Mesenteric fat pad (tissue), 1 donor: ENCODE results near the gene MIA. TPM values are rescaled to one million over a fixed set of nuclear protein-coding genes. Genes with fewer than 3 reads are reported as not detected.
"Not testable (repeated sequence)": the region's sequence is repeated elsewhere in the genome, so short reads cannot be mapped to it uniquely, and the experiment has no call there.

Experiments
- DNase-seq: peaks from one replicate; pipeline ENCODE4 v3.0.0-alpha.2; 2020; ENCODE audit warnings: low spot score
- long read RNA-seq: library from polyadenylated mRNA; unstranded; transcript quantifications from one replicate; pipeline ENCODE4 v2.0.0, GENCODE V29; 2020
- total RNA-seq: library from RNA; stranded (reverse); fragmentation: NEBNext Ultra II Directional; extraction: Animal tissue kit (Norgen Biotek cat#: 25700); gene quantifications from one replicate; pipeline ENCODE4 v1.2.1, GENCODE V29; 2021
- donor health status: DM: yes; HTN: yes; CAD: no.

Gene MIA
- not detected for total RNA-seq
- long read RNA-seq = 0 reads

DNA sequence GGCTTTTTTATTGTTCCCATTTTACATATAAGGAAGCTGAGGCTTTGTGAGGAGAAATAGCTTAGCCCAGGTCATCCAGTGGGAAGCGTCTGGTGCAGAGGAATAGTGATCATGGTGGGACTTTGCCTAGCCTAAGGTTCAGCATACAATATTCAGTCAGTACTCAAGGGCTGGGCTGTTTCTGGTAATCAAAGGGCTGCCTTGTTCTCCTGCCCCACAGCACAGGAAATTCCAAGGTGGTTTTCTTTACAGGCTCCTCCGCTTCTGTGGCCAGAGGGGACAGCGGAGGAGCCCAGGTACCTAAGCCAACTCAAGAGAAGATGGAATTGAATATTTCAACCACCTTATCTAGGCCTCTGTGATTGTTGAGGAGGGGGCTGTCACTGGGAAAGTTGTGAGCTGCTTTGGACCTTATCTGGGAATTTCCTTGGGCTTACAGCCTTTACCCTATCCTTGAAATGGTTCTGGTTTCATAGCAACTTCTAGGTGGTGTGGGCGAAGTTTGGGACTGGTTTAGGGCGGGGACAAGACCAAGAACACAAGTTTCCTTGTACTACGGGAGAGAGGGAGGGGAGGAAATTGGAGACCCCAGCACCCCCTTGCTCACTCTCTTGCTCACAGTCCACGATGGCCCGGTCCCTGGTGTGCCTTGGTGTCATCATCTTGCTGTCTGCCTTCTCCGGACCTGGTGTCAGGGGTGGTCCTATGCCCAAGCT is at the start of gene MIA:
MIA (plus strand) TSS at position 606 of the 716 bp plus-strand sequence; CDS start at position 628, 22 bp downstream.
- DNase-seq = no peak

DNA sequence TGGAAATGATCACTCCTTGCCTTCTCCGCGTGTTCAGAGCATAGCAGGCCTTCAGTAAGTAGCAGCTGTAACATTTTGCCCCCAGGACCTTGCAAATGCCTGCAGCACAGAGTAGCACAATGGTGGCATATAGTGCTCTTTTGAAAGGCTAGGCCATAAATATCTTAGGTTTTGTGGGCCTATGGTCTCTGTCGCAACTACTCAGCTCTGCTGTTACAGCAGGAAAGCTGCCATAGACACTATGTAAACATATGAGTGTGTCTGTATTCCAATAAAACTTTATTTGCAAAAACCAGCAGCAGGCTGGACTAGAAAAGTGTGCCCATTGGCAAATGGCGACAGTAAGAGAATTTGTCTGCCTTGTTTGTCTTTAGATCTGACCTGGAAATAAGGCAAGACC is 49.0 kb upstream of the MIA start:
- no peak for DNase-seq

DNA sequence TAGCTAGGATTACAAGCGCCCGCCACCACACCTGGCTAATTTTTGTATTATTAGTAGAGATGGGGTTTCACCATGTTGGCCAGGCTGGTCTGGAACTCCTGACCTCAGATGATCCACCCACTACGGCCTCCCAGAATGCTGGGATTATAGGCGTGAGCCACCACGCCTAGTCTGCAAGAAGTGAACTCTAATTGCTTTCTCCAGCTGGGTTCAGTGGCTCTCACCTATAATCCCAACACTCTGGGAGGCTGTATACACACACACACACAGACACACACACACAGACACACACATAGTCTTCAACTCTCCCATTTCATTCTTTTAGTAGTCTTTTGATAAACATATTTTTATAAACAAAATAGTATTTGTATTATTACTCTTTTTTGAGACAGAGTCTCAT is 45.3 kb upstream of the MIA start:
- DNase-seq = not testable (repeated sequence)

DNA sequence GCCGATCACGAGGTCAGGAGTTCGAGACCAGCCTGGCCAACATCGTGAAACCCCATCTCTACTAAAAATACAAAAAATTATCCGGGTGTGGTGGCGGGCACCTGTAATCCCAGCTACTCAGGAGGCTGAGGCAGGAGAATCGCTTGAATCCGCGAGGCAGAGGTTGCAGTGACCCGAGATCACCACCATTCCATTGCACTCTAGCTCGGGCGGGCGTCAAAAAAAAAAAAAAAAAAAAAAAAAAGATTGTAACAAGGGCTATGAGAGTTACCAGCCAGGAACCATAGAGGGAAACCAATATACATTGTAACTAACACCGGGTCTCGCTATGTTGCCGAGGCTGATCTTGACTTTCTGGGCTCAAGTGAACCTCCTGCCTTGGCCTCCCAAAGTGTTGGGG is 43.0 kb upstream of the MIA start:
- DNase-seq = not testable (repeated sequence)

DNA sequence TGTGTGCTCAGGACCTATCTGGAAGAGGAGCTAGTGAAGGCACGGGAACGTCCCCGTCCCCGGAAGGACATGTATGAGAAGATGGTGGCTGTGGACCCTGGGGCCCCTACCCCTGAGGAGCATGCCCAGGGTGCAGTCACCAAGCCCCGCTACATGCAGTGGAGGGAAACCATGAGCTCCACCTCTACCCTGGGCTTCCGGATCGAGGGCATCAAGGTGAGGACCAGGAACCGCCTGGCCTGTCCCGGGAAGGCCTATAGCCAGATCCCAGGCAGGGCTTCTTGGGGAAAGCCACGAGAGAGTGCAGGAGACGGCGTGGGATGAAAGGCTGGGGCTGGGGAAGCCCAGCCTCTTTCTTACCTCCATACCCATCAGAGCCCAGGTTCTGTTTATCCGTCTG is 42.2 kb upstream of the MIA start:
- DNase-seq = no peak

DNA sequence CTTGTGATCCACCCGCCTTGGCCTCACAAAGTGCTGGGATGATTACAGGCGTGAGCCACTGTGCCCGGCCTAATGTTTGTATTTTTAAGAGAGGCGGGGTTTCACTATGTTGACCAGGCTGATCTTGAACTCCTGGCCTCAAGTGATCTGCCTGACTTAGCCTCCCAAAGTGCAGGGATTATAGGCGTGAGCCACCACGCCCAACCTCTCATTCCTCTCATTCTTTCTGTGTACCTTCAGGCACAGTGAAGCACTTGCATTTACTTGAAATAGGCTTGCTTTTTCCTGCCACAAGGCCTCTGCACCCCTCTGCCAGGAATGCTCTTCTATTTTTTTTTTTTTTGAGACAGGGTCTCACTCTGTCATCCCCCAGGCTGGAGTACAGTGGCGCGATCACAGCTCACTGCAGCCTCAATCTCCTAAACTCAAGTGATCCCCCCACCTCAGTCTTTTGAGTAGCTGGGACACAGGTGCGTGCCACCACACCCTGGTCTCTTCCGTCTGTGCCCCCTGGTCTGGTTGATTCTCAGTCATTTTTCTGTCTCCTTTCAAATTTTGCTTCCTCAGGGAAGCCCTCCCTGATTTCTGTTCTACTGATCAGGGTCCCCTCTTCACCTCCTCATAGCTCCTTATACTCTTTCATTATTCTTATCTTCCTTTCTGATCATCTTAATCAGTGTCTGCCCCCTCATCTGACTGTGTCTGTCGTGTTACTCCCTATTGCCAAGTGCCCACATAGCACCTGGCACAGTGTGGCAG is 40.1 kb upstream of the MIA start:
- no peak for DNase-seq

DNA sequence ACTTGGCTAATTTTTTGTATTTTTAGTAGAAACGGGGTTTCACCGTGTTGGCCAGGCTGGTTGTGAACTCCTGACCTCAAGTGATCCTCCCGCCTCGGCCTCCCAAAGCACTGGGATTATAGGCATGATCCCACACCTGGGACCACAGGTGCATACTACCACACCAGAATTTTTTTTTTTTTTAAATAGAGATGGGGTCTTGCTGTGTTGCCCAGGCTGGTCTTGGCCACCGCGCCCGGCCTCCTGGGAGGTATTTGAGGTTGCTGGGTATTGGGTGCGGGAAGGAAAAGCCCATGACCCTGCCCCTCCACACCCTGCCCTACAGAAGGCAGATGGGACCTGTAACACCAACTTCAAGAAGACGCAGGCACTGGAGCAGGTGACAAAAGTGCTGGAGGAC is 38.7 kb upstream of the MIA start:
- DNase-seq = no peak

DNA sequence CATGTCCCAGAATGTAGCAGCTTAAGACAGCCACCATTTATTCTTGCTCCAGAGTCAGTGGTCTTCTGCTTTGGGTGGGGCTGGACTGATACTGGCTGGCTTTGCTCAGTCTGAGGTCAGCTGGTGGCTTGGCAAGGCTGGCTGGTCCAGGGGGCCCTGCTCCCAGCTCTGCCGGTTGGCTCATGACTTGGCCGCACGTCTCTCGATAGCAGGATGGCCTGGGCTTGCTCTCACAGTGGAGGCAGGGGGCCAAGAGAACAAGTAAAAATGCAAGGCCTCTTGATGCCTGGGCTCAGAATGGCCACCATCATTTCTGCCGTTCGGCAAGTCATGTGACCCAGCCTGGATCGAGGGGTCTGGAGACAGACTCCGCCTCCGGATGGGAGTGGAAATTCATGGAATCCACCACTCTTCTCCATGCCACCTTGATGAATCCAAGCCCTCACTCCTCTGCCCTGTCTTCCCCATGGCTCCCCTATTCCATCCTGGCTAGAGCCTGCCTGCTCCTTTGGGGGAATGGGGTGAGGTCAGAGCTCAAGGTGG is 38.1 kb upstream of the MIA start:
- no peak for DNase-seq

DNA sequence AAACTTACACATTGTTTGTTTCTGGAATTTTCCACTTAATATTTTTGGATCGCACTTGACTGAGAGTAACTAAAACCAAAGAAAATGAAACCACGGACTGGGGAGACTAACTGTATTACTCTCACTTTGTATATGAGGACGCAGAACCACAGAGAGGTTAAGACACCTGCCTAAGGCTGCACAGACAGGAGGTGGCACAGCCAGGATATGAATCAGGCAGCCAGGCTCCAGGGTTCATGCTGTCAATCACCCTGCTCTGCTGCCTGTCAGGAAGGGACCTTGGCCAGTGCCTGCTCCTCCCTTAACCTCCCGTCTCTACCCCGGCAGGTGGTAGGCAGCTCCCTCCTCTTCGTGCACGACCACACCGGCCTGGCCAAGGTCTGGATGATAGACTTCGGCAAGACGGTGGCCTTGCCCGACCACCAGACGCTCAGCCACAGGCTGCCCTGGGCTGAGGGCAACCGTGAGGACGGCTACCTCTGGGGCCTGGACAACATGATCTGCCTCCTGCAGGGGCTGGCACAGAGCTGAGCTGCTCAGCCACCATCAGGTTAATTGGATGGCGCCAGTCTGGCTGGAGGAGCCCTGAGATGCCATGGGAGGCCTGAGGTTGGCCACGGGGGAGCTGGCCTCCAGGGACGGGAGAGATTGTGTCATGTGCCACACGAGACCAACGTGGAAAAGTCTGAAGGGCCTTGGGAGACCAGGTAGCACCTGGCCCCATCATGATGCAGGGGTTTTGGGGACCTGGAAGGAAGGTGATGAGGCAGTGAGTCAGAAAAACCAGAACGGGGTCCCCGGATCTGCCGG is 36.1 kb upstream of the MIA start:
- no peak for DNase-seq

DNA sequence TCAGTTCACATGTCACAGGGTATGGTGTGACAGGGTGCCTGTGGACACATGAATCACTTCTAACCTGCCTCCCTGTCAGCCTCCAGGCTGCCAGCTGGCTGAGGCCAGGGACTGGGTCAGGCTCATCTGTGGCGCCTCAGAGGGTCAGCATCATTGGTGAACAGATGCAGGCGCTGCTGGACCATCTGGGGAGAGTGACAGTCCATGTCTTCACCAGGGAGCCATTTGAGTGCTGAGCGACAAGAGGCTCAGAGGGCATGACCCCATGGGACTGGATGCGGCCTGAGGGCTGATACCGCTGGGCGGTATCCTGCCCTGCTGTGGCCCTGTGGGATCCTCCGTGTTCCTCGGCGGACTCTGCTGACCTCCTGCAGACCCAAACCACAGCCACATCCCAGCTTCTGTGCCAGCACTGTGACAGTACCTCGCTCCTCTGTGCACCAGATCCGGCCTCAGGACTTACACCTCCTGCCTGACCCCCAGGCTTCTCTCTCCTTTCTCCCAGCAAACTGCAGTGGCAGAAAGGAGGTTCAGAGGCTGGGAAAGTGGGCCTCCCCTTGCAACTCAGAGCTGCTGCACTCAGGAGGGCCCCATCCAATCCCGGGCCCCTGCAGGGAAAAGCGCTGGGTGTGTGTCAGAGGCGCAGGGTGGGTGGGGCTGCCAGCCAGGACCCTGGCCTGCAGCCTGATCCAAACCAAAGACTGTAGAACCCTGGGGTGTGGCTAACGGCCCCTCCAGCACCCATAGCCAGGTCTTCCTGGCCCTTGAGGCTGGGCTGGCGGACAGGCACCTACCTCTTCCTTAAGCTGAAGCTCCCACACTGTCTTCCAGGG is 35.2 kb upstream of the MIA start:
- no peak for DNase-seq

DNA sequence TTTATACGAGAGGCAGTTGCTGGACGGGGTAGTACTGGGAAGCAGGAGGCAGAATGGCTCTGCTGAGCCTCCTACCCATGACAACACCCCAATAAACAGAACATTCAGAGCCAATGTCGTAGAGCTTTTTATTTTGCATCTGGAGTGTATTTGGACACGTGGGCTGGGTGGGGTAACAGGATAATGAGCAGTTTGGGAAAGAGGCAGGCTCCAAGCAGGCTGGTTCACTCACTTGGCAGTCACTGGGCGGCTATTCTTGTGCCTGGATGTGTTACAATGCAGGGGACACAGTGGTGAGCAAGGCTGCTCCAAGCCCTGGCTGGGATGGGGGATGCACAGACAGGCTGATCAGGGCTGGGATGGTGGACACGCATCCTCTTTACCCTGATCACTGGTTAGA is 34.6 kb upstream of the MIA start:
- no peak for DNase-seq

DNA sequence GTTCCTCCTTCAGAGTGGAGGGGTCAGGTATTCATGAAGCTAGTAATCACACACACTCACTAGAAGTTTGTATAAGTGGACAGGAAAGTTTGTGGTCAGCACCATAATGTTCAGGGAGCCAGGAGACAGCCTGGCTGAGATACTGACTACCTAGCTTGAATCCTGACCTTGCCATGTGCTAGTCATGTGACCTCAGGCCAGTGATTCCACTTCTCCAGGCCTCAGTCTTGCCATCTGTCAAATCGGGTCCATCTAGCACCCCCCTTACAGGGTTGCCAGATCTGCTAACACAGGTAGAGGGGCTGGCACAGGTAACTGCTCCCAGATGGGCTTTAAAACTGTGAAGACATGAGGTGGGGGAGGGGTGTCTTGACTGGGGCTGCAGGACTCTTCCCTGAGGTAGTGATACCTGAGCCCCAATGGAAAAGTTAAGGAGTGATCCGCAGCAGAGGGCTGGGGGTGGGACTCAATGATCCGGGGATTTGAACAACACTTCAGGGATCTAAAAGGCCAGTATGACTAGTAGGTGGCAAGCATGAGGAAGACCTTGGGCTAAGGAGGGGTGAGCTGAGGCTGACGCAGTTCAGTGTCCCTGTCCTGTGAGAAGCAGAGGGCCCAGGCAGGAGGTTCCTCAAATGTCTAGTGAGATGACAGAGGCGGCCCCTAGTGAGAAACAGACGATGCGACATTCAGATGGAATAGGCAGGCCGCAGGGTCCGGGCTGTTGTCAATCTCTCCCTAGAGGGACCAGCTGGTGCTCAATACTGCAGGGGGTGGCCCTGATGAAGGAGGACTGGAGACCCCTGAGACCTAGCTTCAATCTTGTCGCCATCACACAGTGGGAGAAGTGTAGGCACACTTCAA is 33.6 kb upstream of the MIA start:
- no peak for DNase-seq

DNA sequence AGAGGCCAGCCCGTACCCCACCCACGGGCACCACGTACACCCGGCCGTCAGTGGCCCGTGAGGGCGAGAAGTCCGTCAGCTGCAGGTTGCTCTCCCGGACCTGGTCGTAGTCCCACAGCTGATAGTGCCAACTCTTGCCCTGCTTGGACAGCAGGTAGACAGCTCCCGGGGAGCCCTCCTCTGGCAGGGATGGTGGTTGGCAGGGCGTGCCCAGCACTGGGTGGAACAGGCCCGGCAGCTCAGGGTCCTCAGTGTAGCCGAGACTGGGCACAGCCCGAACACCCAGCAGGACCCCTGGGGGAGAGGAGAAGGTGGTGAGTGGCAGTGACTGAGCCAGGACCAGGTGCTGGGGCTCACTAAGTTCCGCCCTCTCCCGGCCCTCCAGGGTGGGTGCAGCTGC is 32.8 kb upstream of the MIA start:
- no peak for DNase-seq

DNA sequence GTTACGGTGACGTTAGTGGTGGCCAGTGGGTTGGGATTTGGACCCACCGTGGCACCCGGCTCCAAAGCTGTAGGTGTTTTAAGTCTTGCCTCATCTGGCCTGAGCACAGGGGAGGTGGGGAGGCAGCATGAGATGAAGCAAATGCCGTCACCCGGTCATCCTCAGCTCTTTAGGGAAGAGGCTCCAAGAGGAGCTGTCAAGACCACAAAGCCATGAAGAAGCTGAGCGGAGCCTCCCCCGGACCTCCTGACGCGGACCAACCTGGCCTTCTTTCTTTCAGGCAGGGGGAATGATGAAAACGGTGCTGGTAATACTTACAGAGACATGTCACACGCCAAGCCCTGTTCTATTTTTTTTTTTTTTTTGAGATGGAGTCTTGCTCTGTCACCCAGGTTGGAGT is 32.4 kb upstream of the MIA start:
- no peak for DNase-seq

DNA sequence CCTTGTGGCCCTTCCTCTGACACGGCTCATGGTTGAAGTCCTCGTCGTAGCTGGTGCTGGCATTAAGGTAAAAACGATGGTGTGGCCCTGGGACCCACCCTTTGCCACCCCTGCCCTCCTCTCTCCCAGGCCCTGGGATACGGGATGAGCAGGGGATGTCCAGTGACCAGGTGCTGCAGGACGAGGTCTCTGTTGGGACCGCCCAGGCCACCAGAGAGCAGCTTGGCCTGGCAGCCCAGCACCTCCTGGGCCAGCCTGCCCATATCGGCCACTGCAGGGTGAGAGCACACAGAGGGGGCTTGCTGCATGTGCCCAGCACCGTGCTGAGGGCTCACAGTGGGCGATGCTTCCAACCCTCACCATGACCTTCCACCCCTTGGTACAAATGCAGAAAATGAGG is 31.4 kb upstream of the MIA start:
- no peak for DNase-seq

DNA sequence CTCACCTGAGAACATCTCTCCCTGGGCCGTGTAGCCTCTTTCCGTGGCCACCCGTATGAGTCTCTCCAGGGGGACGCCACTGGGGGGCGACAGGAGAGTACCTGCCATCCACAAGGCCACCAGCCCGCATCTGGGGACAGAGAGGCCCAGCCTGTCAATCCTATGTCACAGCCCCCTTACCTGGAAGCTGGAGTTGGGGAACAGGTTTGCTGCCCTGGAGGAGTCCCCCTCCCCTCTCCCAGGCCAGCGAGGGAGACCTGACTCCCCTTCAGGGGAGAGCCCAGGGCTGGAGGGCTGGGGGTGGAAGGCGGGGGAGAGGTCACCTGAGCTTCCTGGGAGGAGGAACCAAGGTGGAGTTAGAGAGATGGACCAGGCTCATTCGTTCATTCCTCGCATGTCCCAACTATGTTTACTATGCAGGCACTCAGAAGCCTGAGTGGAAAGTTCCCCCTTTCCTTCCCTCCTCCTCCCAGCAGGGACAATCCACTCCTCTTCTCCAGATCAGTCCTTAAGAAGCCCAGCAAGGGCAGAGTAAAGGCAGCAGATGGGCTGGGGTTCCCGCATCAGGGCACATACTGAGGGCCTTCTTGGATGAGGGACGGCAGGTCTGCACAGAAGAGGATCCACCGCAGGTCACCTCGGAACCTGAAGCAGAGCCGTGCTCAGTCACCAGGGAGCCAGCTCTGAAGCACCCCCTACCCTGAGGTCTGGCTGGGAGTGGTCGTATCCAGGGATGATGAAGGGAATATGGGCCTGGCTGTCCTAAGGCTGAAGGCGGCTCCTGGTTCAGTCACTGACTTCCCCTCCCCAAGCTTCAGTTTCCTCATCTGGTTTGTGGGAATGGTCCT is 30.5 kb upstream of the MIA start:
- no peak for DNase-seq

DNA sequence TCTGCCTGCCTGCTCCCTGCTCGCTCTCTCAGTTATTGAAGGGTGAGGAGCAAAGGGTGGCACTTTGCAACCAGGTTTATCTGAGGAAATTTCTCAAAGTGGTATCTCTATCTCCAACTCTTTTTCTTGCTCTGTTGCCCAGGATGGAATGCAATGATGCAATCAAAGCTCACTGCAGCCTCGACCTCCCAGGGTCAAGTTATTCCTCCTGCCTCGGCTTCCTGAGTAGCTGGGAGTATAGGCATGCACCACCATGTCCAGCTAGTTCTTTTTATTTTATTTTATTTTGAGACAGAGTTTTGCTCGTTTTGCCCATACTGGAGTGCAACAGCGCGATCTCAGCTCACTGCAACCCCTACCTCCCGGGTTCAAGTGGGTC is 29.9 kb upstream of the MIA start:
- DNase-seq = no peak

DNA sequence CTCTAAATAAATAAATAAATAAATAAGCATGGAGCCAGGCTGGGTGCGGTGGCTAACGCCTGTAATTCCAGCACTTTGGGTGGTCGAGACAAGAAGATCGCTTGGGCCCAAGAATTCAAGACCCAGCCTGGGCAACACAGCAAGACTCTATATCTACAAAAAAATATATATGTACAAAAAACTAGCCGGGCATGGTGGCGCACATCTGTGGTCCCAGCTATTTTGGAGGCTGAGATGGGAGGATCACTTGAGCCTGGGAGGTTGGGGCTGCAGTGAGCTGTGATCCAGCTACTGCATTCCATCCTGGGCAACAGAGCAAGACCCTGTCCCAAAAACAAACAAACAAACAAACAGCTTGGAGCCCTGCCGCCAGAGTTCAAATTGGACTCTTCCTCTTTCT is 27.8 kb upstream of the MIA start:
- no peak for DNase-seq
